ENCODE measurements around the gene CDK16. TPM values are rescaled to one million over a fixed set of nuclear protein-coding genes. Genes with fewer than 3 reads are reported as not detected.

Gene CDK16
- total RNA-seq, 6 experiments from 2014 or later = 106 to 128 (median 114) TPM

DNA sequence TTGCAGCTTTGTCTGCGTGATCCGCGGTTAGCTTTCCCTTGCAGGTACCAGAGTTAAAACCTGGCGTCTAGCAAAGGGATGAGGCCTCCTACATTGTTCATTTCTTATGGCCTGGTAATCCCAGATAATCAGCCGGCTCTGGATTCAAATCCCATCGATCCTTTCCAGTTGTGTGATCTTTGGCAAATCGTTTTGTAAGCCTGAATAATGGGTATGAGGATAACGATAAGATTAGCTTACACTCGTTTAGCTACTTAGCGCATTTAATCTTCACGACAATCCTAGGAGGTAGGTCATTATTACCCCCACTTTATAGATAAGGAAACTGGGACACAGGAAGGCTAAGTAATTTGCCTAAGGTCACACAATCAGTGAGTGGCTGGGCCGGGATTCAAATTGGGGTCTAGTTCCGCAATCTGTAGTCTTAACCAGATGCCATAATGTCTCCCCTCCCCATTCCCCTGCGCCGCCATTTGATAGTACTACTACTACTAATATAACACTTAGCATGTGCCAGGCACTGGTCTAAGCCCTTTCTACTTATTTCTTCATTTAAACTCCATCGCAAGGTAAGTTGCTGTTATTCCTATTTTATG, 26.6 kb upstream of the CDK16 start:
- Mint-ChIP-seq H3K9me3 (no peaks in the 10 kb centered on the region), H3K4me1 (ENCODE audit: low read depth) (peaks cover 29% of the 10 kb centered on the region), H3K27ac (no peak overlapping the region), H3K4me3 (peak overlapping the region; percentile 93), H3K36me3 (ENCODE audit: low read depth) (peaks cover 16% of the 10 kb centered on the region; the same call in 1 of the 2 replicates), H3K27me3 (ENCODE audit: insufficient read depth) (peaks cover 1% of the 10 kb centered on the region)
- TF ChIP-seq, protein P1, sequence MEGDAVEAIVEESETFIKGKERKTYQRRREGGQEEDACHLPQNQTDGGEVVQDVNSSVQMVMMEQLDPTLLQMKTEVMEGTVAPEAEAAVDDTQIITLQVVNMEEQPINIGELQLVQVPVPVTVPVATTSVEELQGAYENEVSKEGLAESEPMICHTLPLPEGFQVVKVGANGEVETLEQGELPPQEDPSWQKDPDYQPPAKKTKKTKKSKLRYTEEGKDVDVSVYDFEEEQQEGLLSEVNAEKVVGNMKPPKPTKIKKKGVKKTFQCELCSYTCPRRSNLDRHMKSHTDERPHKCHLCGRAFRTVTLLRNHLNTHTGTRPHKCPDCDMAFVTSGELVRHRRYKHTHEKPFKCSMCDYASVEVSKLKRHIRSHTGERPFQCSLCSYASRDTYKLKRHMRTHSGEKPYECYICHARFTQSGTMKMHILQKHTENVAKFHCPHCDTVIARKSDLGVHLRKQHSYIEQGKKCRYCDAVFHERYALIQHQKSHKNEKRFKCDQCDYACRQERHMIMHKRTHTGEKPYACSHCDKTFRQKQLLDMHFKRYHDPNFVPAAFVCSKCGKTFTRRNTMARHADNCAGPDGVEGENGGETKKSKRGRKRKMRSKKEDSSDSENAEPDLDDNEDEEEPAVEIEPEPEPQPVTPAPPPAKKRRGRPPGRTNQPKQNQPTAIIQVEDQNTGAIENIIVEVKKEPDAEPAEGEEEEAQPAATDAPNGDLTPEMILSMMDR (IDR thresholded peaks at IDR 0.05) = no peak
- no peak for DNase-seq

DNA sequence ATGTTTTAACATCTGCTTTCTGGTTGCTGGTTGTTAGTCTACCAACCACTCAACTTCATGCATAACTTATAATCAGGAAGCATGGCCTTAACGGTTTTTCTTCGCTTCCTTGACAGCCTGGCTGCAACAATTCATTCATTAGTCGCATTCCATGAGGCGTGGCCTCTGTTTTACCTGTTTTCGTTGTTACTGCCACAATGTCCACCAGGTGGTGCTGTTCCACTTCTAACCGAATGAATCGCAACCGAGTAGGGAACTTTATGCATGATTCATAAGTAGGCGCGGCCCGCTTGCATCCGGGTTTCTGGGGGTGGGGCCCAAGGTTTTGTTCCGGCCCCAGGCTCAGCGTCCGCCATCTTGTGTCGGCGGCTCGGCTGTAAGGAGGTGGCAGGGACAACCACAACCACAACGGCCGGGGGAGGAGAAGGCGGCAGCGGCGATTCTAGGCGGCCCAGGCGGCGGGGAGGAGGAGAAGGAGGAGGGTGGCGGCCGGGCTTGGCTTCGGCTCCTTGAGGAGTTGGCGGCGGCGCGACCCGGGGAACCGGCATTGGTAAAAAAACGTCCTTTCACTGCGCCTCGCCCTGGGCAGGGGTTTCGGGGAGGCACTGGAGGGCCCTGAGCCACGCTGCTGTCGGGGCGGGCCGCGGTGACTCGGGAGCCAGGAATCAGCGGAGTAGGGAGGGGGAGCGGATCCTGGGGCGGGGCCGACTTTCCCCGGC, 24.8 kb upstream of the CDK16 start, which contains the start of gene UBA1:
UBA1 (plus strand) TSS at position 355 of the 719 bp plus-strand sequence. CDS start 4,974 bp downstream, outside the sequence.
- Mint-ChIP-seq H3K36me3 (ENCODE audit: low read depth) (peaks cover 20% of the 10 kb centered on the region; the same call in 1 of the 2 replicates), H3K9me3 (no peaks in the 10 kb centered on the region), H3K27me3 (ENCODE audit: insufficient read depth) (no peaks in the 10 kb centered on the region; the same call in none of the 2 replicates), H3K4me1 (ENCODE audit: low read depth) (peaks cover 46% of the 10 kb centered on the region), H3K27ac (peak within 1 kb of the TSS; percentile 98), H3K4me3 (peak within 1 kb of the TSS; percentile 97)
- TF ChIP-seq, protein P1 (IDR thresholded peaks at IDR 0.05) = peak; percentile 88
- peak; percentile 87 for DNase-seq

DNA sequence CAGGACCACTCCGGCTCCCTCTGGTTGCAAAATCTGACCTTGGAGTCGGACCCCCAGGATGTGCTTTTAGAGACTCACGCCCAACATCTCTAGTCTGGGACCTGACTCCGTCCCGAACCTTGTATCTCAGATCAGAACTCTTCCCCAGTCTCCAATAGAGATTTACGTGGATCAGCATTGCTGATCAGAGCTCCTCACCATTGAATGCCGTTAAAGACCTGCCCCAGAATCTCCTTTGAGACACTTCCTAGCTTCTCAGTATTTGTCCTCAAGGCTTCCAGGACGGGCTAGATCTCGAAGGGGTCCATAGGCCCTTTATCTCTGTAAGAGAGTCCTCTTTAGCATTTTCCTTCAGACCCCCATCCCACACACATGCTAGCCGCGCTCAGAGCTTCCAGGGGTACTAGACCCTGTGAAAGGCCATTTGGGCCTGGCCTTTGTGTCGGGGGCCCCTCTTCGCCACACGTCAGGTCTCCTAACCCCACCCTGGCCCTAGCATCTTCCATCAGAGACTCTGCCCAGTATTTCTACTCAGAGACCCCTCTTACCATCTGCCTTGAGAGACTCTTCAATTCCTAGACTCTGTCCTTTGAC, 24.2 kb upstream of the CDK16 start:
- Mint-ChIP-seq H3K9me3 (no peaks in the 10 kb centered on the region), H3K36me3 (ENCODE audit: low read depth) (peaks cover 20% of the 10 kb centered on the region; the same call in 1 of the 2 replicates), H3K27ac (peak overlapping the region; percentile 98), H3K4me1 (ENCODE audit: low read depth) (peaks cover 47% of the 10 kb centered on the region), H3K27me3 (ENCODE audit: insufficient read depth) (no peaks in the 10 kb centered on the region; the same call in none of the 2 replicates), H3K4me3 (peak overlapping the region; percentile 97)
- TF ChIP-seq, protein P1 (IDR thresholded peaks at IDR 0.05) = no peak
- no peak for DNase-seq

DNA sequence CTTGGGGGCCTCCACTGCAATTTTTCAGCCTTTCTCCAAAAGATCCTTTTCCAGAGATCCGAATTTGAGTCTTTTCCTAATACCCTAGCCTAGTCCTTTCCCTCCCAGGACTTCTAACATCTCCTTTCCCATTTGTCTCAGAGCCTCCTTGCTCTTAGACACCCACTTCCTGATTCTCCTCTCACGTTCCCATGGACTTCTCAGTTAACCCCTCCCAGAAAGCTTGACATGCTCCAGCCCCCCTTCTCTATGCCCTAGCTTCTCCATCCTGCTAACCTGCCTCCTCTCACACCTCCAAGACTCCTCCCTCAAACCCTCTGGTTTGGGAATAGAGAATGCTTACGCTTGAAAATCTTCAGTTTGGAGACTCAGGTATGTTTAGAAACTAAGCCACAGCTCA, 22.4 kb upstream of the CDK16 start:
- Mint-ChIP-seq H3K36me3 (ENCODE audit: low read depth) (peaks cover 20% of the 10 kb centered on the region; the same call in 1 of the 2 replicates), H3K27ac (peak overlapping the region; percentile 43; the same call in 1 of the 2 replicates)

DNA sequence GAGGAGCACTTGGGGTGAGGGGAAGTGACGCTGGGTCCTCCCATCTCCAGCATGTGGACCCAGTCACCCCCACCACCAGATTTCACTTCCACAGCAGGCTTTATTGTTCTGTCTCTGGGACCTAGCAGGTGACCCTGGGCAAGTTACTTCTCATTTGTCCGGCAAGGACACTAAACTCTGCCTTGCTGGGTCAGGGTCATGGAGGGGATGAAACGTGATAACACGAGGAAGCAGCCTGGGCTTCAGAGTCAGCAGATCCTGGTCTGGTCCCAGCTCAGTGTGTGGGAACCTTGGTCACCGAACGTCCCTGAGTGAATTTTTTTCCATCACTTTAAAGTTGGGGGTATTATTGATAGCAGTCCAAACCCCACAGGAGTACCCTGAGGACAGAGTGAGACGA, 21.0 kb upstream of the CDK16 start:
- Mint-ChIP-seq H3K9me3 (no peaks in the 10 kb centered on the region), H3K36me3 (ENCODE audit: low read depth) (peaks cover 20% of the 10 kb centered on the region; the same call in 1 of the 2 replicates), H3K4me1 (ENCODE audit: low read depth) (peaks cover 47% of the 10 kb centered on the region), H3K27me3 (ENCODE audit: insufficient read depth) (no peaks in the 10 kb centered on the region; the same call in 1 of the 2 replicates), H3K4me3 (peak overlapping the region; percentile 97), H3K27ac (peak overlapping the region; percentile 60)
- TF ChIP-seq, protein P1 (IDR thresholded peaks at IDR 0.05) = no peak
- DNase-seq = no peak

More for the DNA sequence above, 22.4 kb upstream of the CDK16 start:
- TF ChIP-seq, protein P1 (IDR thresholded peaks at IDR 0.05) = no peak
- H3K4me1 Mint-ChIP-seq (ENCODE audit: low read depth) = peaks cover 47% of the 10 kb centered on the region
- peak overlapping the region; percentile 97 for H3K4me3 Mint-ChIP-seq
- no peaks in the 10 kb centered on the region; the same call in none of the 2 replicates for H3K27me3 Mint-ChIP-seq (ENCODE audit: insufficient read depth)
- H3K9me3 Mint-ChIP-seq = no peaks in the 10 kb centered on the region
- no peak for DNase-seq
